ENCODE data around the gene MMP13.
"Not testable (repeated sequence)": the region's sequence is repeated elsewhere in the genome, so short reads cannot be mapped to it uniquely, and the experiment has no call there.

The MMP13 gene

GRCh38 chr11:102973698-102974097 lies 18.2 kb upstream of the MMP13 start:
- H3K36me3 ChIP-seq (ENCODE audit: control insufficient read depth, insufficient read depth, low read length); H3K9ac ChIP-seq (ENCODE audit: low read length); H3K4me3 ChIP-seq (ENCODE audit: low read depth, low read length); H3K4me1 ChIP-seq (ENCODE audit: control insufficient read depth, insufficient read depth, low read length); H3K27me3 ChIP-seq (ENCODE audit: control insufficient read depth, insufficient read depth, low read length); H3K9me3 ChIP-seq (ENCODE audit: control insufficient read depth, insufficient read depth, low read depth, low read length); H3K27ac ChIP-seq (ENCODE audit: low read depth, low read length): not testable (repeated sequence)

GRCh38 chr11:102972853-102973252 lies 17.3 kb upstream of the MMP13 start:
- Histone ChIP-seq H3K9ac (ENCODE audit: low read length) (no peak overlapping the region), H3K9me3 (ENCODE audit: control insufficient read depth, insufficient read depth, low read depth, low read length) (no peaks in the 10 kb centered on the region), H3K36me3 (ENCODE audit: control insufficient read depth, insufficient read depth, low read length) (no peaks in the 10 kb centered on the region), H3K4me3 (ENCODE audit: low read depth, low read length) (no peak overlapping the region), H3K4me1 (ENCODE audit: control insufficient read depth, insufficient read depth, low read length) (no peaks in the 10 kb centered on the region), H3K27me3 (ENCODE audit: control insufficient read depth, insufficient read depth, low read length) (no peaks in the 10 kb centered on the region), H3K27ac (ENCODE audit: low read depth, low read length) (no peak overlapping the region)

- no peak overlapping the region for H3K4me3 ChIP-seq (ENCODE audit: low read depth, low read length)
- no peak overlapping the region for H3K27ac ChIP-seq (ENCODE audit: low read depth, low read length)
- no peaks in the 10 kb centered on the region for H3K36me3 ChIP-seq (ENCODE audit: control insufficient read depth, insufficient read depth, low read length)
- H3K4me1 ChIP-seq (ENCODE audit: control insufficient read depth, insufficient read depth, low read length): no peaks in the 10 kb centered on the region
- H3K9me3 ChIP-seq (ENCODE audit: control insufficient read depth, insufficient read depth, low read depth, low read length): no peaks in the 10 kb centered on the region
- H3K27me3 ChIP-seq (ENCODE audit: control insufficient read depth, insufficient read depth, low read length): no peaks in the 10 kb centered on the region
- no peak overlapping the region for H3K9ac ChIP-seq (ENCODE audit: low read length)
These were observed 16.2 kb upstream of the MMP13 start for GRCh38 chr11:102971766-102972165.

- H3K27me3 ChIP-seq (ENCODE audit: control insufficient read depth, insufficient read depth, low read length): no peaks in the 10 kb centered on the region
- H3K9ac ChIP-seq (ENCODE audit: low read length): no peak overlapping the region
- no peak overlapping the region for H3K27ac ChIP-seq (ENCODE audit: low read depth, low read length)
- no peaks in the 10 kb centered on the region for H3K9me3 ChIP-seq (ENCODE audit: control insufficient read depth, insufficient read depth, low read depth, low read length)
- H3K4me3 ChIP-seq (ENCODE audit: low read depth, low read length): no peak overlapping the region
- H3K4me1 ChIP-seq (ENCODE audit: control insufficient read depth, insufficient read depth, low read length): no peaks in the 10 kb centered on the region
- H3K36me3 ChIP-seq (ENCODE audit: control insufficient read depth, insufficient read depth, low read length): no peaks in the 10 kb centered on the region
These were observed 12.0 kb upstream of the MMP13 start for GRCh38 chr11:102967497-102967896.

GRCh38 chr11:102966011-102966410 lies 10.5 kb upstream of the MMP13 start:
- Histone ChIP-seq H3K27ac (ENCODE audit: low read depth, low read length) (no peak overlapping the region), H3K27me3 (ENCODE audit: control insufficient read depth, insufficient read depth, low read length) (no peaks in the 10 kb centered on the region), H3K4me1 (ENCODE audit: control insufficient read depth, insufficient read depth, low read length) (no peaks in the 10 kb centered on the region), H3K9ac (ENCODE audit: low read length) (no peak overlapping the region), H3K36me3 (ENCODE audit: control insufficient read depth, insufficient read depth, low read length) (no peaks in the 10 kb centered on the region), H3K9me3 (ENCODE audit: control insufficient read depth, insufficient read depth, low read depth, low read length) (no peaks in the 10 kb centered on the region), H3K4me3 (ENCODE audit: low read depth, low read length) (no peak overlapping the region)

GRCh38 chr11:102964867-102965266 lies 9.3 kb upstream of the MMP13 start:
- Histone ChIP-seq H3K9ac (ENCODE audit: low read length) (no peak overlapping the region), H3K9me3 (ENCODE audit: control insufficient read depth, insufficient read depth, low read depth, low read length) (no peaks in the 10 kb centered on the region), H3K27ac (ENCODE audit: low read depth, low read length) (no peak overlapping the region)

GRCh38 chr11:102957953-102958352 lies 2.4 kb upstream of the MMP13 start:
- H3K9me3 ChIP-seq (ENCODE audit: control insufficient read depth, insufficient read depth, low read depth, low read length): no peaks in the 10 kb centered on the region
- no peak overlapping the region for H3K4me3 ChIP-seq (ENCODE audit: low read depth, low read length)
- no peak overlapping the region for H3K9ac ChIP-seq (ENCODE audit: low read length)
- no peaks in the 10 kb centered on the region; the same call in 1 of the 2 replicates for H3K4me1 ChIP-seq (ENCODE audit: control insufficient read depth, insufficient read depth, low read length)
- H3K27ac ChIP-seq (ENCODE audit: low read depth, low read length): no peak overlapping the region
- no peaks in the 10 kb centered on the region for H3K36me3 ChIP-seq (ENCODE audit: control insufficient read depth, insufficient read depth, low read length)
- no peaks in the 10 kb centered on the region for H3K27me3 ChIP-seq (ENCODE audit: control insufficient read depth, insufficient read depth, low read length)

More at GRCh38 chr11:102964867-102965266, 9.3 kb upstream of the MMP13 start:
- Histone ChIP-seq H3K36me3 (ENCODE audit: control insufficient read depth, insufficient read depth, low read length) (no peaks in the 10 kb centered on the region), H3K4me1 (ENCODE audit: control insufficient read depth, insufficient read depth, low read length) (no peaks in the 10 kb centered on the region; the same call in 1 of the 2 replicates), H3K27me3 (ENCODE audit: control insufficient read depth, insufficient read depth, low read length) (no peaks in the 10 kb centered on the region), H3K4me3 (ENCODE audit: low read depth, low read length) (no peak overlapping the region)

GRCh38 chr11:102950622-102951081 lies 4.9 kb downstream of the MMP13 start:
- H3K9me3 ChIP-seq (ENCODE audit: control insufficient read depth, insufficient read depth, low read depth, low read length): no peaks in the 10 kb centered on the region
- H3K4me3 ChIP-seq (ENCODE audit: low read depth, low read length): no peak overlapping the region
- no peak overlapping the region for H3K9ac ChIP-seq (ENCODE audit: low read length)
- no peaks in the 10 kb centered on the region for H3K27me3 ChIP-seq (ENCODE audit: control insufficient read depth, insufficient read depth, low read length)
- no peaks in the 10 kb centered on the region for H3K36me3 ChIP-seq (ENCODE audit: control insufficient read depth, insufficient read depth, low read length)
- no peaks in the 10 kb centered on the region for H3K4me1 ChIP-seq (ENCODE audit: control insufficient read depth, insufficient read depth, low read length)
- H3K27ac ChIP-seq (ENCODE audit: low read depth, low read length): no peak overlapping the region

- Histone ChIP-seq H3K4me1 (ENCODE audit: control insufficient read depth, insufficient read depth, low read length) (no peaks in the 10 kb centered on the region), H3K4me3 (ENCODE audit: low read depth, low read length) (no peak overlapping the region), H3K27ac (ENCODE audit: low read depth, low read length) (no peak overlapping the region), H3K9ac (ENCODE audit: low read length) (no peak overlapping the region), H3K36me3 (ENCODE audit: control insufficient read depth, insufficient read depth, low read length) (no peaks in the 10 kb centered on the region), H3K9me3 (ENCODE audit: control insufficient read depth, insufficient read depth, low read depth, low read length) (no peaks in the 10 kb centered on the region), H3K27me3 (ENCODE audit: control insufficient read depth, insufficient read depth, low read length) (no peaks in the 10 kb centered on the region)
These were observed 9.3 kb downstream of the MMP13 start for GRCh38 chr11:102946237-102946636.

- Histone ChIP-seq H3K9ac (ENCODE audit: low read length) (no peak overlapping the region), H3K27ac (ENCODE audit: low read depth, low read length) (no peak overlapping the region), H3K36me3 (ENCODE audit: control insufficient read depth, insufficient read depth, low read length) (no peaks in the 10 kb centered on the region)
These were observed 14.6 kb downstream of the MMP13 start for GRCh38 chr11:102940714-102941588.

GRCh38 chr11:102936864-102937509 lies 18.5 kb downstream of the MMP13 start:
- Histone ChIP-seq H3K4me3 (ENCODE audit: low read depth, low read length) (no peak overlapping the region), H3K27me3 (ENCODE audit: control insufficient read depth, insufficient read depth, low read length) (no peaks in the 10 kb centered on the region), H3K9me3 (ENCODE audit: control insufficient read depth, insufficient read depth, low read depth, low read length) (0 out of 2 replicates have a peak, but pooled peaks cover 4% of the 10 kb centered on the region), H3K36me3 (ENCODE audit: control insufficient read depth, insufficient read depth, low read length) (no peaks in the 10 kb centered on the region), H3K9ac (ENCODE audit: low read length) (no peak overlapping the region), H3K27ac (ENCODE audit: low read depth, low read length) (no peak overlapping the region), H3K4me1 (ENCODE audit: control insufficient read depth, insufficient read depth, low read length) (no peaks in the 10 kb centered on the region)

More at GRCh38 chr11:102940714-102941588, 14.6 kb downstream of the MMP13 start:
- no peak overlapping the region for H3K4me3 ChIP-seq (ENCODE audit: low read depth, low read length)
- no peaks in the 10 kb centered on the region for H3K27me3 ChIP-seq (ENCODE audit: control insufficient read depth, insufficient read depth, low read length)
- H3K9me3 ChIP-seq (ENCODE audit: control insufficient read depth, insufficient read depth, low read depth, low read length): 0 out of 2 replicates have a peak, but pooled peaks cover 4% of the 10 kb centered on the region
- H3K4me1 ChIP-seq (ENCODE audit: control insufficient read depth, insufficient read depth, low read length): no peaks in the 10 kb centered on the region

Data from HUES6 (cell line).